HG03439 (cell line): Measurements from ENCODE around the gene TPPP2.
A peak's percentile ranks its signal among the peaks of the same experiment; 100 is the strongest.
"Not testable (repeated sequence)": the region's sequence is repeated elsewhere in the genome, so short reads cannot be mapped to it uniquely, and the experiment has no call there.

Experiments
- ATAC-seq: cut with Tn5 transposase; IDR thresholded peaks from one replicate; pipeline ENCODE4 v1.9.1; 2021; ENCODE audit warnings: mild to moderate bottlenecking, moderate library complexity; ENCODE audit not compliant: unreplicated experiment

Gene TPPP2

DNA sequence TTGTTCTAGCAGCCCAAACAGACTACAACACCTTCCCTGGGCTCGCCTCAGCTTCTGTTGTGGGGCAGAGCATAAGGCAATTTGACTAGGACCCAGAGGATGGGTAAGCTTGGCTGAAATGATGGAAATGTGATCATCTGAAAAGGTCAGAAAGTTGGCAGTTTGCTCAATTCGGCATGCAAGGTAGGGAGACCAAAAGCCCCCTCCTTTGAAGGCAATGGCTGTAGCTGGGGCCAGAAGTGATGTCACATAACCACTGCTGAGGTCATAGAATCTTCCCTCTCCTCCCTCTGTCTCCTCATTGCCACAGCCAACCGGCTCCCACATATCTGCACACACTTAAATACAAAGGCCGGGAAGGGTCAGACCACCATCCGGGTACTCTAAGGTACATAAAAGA lies at the start of gene TPPP2:
Gene TPPP2, plus strand, starts transcription at position 301 of the 400 bp plus-strand sequence. CDS start 365 bp downstream, outside the sequence.
- no peak for ATAC-seq

DNA sequence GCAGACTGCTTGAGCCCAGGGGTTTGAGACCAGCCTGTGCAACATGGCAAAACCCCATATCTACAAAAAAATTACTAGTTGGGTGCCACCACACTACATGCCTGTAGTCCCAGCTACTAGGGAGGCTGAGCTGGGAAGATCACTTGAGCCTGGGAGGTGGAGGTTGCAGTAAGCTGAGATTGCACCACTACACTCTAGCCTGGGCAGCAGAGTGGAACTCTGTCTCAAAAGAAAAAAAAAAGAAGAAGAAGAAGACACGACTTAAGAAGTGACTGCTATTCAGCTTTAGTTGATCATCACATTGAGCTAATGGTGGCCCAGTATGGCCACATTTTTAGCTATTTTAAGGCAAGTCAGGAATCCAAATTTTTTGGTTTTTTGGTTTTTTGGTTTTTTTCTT lies 49.1 kb upstream of the TPPP2 start:
- no peak for ATAC-seq

DNA sequence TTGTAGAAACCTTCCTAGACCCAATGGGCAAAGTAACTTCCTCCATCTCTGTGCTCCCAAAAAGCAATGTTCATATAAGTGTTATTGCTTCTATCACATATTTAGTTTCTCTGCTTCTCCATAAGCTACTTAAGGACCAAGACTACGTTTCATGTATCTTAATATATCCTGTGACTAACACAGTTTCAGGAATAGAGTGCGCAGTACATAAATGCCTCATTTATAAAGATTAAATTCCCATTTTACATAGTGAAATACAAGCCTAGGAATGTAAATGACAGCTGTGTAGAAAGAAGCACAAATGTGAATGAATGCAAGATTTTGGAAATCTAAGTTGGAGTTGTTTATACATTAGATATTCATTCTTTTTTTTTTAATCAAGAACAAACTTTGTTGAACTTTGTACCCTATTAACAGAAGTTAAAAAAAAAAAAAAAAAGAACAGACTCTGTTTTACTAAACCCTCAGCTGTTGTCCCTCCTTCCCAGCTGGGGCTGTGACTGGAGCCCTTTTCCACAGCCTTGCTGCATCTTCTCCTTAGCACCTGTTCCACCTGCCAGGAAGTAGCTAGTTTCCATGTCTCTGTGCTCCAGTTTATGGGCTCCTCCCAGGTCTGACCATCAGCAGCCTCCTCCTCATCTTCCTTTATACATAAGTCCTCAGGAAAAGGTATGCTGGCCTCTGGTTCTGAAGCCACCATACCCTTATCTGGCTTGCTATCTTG lies 47.2 kb upstream of the TPPP2 start:
- ATAC-seq, result no peak

DNA sequence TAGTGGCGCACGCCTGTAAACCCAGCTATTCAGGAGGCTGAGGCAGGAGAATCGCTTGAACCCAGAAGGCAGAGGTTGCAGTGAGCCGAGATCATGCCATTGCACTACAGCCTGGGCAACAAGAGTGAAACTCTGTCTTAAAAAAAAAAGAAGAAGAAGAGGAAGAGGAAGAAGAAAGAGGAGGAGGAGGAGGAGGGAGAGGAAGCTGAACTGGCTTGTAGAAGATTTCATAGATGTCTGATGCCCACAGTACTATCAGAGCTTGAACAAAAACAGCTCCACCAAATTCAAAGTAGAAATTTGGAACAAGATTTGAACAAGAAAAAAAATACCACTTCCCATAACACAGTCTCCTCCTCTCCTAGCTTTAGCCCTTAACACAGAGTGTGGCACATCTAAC lies 44.4 kb upstream of the TPPP2 start:
- not testable (repeated sequence) for ATAC-seq

DNA sequence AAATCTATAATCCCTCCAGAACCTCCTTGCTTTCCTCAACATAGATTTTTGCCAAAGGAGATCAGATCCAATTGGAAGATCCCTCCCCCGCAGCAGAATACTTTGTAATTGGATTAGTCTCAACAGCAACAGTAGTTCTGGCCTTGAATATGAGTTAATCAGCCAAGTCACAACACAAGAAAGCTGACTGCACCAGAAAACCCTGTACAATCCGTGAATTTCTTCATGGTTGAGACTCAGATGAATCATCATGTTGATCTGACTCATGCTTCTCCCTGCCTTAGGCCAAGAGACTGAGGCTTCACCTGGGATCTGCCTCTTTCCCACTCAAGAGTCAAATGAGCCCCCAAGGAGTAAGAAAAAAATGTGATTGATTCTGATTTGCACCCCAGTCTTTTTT lies 43.2 kb upstream of the TPPP2 start:
- ATAC-seq, result no peak

DNA sequence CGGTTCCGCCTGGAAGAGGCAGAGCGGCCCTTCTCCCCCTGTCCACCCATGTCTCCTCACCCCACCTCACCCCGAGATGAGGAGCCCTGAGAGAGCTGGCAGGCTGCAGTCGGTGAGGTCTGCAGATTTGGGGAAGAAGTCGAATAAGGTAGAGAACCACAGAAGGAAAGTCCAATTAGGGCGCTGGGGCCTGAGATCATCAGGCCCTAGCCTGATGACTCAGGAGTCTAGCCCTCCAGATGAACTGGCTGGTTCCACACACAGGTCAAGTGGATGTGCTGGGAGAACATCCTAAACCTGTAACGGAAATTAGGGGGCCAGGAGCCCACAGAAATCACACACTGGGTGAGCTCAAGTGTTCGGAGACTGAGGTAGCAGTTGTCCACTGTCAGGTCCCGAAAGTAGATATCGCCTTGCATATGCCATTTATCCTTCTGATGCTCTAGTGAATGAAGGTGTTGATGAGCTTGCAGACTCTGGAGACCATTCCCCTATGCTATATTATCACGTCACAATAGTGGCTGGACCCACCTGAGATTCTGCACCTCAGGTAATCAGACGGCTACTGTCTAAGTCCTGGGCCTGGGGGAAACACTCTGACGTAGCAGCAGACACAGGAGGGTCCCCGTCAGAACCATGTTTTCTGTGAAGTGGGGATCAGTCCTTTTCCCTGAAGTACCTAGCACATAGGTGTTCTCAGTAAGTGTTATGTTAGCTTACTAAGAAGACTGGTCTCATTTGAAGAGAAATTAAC lies 41.1 kb upstream of the TPPP2 start:
- ATAC-seq, result no peak

DNA sequence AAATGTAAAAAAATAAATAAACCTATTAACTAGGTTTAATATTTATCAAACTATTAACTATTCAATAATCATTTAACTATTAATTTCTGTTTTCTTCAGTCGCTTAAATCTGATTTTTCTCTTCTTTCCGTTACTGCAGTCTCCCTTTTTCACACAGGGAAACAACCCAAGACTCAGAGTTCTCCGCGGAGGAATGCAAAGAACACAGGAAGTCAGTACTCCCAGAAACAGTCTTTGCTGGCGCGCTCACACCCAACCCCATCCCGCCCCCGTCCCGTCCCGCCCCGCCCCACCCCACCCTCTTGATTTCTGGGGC lies 40.6 kb upstream of the TPPP2 start:
- no peak for ATAC-seq

DNA sequence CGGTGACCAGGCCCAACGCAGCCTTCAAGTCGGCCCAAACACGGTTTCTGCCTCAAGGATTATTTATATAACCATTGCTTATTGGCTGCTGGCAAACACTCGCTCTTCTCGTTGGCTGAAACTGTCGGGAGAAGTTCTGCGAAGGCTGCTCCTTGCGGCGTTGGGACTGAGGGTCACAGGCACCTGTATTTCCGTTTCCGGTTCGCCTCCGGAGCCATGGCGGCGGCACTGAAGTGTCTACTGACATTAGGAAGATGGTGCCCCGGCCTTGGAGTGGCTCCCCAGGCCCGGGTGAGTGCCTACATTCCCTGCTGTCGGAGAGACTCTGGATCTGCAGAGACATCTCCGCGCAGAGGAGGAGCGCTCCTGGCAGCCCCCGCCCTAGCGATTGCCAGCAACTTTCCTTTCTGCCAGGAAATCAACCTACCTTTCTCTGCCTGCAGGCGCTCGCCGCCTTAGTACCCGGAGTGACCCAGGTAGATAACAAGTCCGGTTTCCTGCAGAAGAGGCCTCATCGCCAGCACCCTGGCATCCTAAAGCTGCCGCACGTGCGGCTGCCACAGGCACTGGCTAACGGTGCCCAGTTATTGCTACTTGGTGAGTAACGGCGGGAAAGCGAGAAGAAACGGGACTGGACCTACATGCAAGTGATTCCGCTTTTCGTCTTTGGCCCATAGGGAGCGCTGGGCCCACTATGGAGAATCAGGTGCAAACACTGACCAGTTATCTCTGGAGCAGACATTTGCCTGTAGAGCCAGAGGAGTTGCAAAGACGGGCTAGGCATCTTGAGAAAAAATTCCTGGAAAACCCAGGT lies 40.0 kb upstream of the TPPP2 start, which contains the start of gene METTL17:
Gene METTL17, plus strand, starts transcription at position 194 of the 814 bp plus-strand sequence. Its CDS starts 23 bp downstream, at position 217.
- peak; percentile 95 for ATAC-seq

DNA sequence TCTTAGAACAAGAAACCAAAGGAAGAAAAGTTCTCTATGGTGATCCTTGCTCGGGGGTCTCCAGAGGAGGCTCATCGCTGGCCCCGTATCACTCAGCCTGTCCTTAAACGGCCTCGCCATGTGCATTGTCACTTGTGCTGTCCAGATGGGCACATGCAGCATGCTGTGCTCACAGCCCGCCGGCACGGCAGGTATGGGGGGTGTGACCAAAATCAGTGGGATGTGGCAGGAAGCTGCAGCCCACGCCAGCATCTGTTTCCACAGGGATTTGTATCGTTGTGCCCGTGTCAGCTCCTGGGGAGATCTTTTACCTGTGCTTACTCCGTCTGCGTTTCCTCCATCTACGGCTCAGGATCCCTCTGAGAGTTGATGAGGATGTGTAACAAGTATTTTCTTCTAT lies 33.5 kb upstream of the TPPP2 start:
- ATAC-seq, result no peak

DNA sequence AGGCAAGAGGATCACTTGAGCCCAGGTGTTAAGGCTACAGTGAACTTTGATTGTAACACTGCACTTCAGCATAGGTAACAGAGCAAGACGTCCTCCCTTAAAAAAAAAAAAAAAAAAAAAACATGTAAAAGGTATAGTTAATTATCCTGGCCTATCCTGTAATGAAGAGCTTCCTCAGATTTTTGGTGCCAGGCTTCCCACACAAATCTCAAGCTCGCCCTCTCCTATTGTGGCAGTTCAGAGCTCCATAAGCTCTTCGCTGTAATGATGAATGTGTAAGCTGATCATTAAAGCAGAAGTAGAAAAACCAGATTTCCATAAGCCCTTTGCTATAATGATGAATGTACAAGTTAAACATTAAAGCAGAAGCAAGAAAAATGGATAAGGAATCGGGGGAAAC lies 32.9 kb upstream of the TPPP2 start:
- no peak for ATAC-seq

DNA sequence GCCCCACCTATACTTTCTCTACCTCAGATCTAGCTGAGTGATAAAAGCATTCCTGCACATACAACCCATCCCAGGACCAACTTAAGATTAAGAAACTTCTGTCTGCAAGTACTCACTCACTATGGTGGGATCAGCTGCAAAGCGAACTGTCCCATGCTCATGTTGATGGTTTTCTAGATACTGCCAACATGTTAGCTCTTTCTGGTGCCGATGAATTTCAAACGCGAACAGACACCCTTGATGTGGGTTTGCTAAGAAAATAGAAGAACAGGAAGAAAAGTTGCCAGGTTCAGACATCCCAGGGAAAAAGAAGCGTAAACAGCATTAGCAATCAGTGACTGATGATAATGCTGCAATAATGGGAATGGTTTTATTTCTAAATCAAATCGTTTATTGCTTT lies 32.5 kb upstream of the TPPP2 start:
- no peak for ATAC-seq

DNA sequence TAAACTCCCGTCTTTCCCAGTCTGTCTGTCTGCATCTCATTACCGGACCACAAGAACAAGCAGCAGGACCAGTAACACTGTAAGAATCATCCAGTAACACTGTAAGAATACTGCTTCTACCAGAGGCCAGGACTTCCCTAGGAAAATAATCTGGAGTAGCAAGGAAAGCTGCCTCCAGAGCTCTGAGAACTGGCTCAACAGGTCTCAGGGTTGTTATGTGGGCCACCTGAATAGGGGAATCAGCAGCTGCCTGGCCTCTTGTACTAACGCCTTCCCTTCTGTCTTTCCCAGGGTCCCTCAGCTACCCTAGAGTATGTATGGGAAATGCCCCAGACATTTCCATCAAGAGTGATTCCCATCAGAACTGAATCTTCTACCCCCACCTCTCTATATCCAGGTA lies 31.9 kb upstream of the TPPP2 start:
- ATAC-seq, result no peak

DNA sequence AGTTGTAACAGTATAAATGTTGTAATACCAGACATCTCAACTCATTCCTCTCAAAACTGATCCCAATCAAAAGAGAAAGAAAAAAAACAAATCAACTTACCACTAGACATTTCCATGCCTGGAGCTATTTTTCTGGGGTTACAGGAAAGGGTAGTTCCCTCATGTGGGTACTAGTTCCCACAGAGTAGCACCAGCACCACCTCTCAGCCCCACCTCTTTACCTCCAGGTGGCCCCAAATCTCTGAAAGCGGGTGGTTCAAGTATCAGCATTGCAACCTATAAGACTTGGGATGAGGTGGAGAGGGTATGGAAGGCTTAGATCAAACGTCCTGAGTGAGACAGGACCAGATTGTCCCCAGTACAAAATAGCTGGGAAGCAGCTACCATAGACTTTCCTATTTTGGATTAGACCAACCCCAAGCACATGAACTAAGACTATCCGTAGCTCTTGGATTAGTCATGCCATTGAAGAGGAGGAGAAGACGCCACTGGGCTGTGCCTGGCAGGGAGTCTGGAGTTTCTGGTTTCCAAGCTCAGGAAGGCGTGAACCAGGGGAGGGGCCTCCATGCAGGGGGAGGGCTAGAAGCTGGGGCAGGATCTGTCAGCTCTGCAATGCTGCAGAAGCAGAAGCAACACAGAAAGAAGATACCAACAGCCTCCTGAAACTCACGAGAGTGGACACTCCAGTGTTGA lies 31.2 kb upstream of the TPPP2 start, which contains the start of gene SLC39A2:
Gene SLC39A2, plus strand, starts transcription at position 620 of the 693 bp plus-strand sequence. CDS start 154 bp downstream, outside the sequence.
- ATAC-seq, result no peak

DNA sequence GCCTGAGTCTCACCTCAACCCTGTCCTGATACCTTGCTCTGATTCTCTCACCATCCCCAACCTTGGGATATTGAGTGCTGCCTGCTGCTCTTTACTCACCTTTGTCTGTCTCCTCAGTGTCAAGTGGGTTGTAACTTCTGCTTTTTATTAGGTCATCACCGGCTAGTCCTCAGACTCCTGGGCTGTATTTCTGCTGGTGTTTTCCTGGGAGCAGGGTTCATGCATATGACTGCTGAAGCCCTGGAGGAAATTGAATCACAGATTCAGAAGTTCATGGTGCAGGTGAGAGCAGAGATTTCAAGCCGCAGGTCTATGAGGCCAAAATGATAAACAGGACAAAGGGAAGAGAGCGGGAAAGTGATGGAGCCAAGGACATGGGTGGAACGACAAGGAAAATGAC lies 30.4 kb upstream of the TPPP2 start:
- ATAC-seq, result no peak

DNA sequence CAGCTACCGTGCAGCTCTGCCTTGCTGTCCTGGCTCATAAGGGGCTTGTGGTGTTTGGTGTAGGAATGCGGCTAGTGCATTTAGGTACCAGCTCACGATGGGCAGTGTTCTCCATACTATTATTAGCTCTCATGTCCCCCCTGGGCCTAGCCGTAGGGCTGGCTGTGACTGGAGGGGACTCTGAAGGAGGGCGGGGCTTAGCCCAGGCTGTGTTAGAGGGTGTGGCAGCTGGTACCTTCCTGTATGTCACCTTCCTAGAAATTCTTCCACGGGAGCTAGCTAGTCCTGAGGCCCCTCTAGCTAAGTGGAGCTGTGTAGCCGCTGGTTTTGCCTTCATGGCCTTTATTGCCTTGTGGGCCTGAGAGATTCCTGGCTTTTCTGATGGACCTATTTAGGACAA lies 28.8 kb upstream of the TPPP2 start:
- ATAC-seq, result no peak

DNA sequence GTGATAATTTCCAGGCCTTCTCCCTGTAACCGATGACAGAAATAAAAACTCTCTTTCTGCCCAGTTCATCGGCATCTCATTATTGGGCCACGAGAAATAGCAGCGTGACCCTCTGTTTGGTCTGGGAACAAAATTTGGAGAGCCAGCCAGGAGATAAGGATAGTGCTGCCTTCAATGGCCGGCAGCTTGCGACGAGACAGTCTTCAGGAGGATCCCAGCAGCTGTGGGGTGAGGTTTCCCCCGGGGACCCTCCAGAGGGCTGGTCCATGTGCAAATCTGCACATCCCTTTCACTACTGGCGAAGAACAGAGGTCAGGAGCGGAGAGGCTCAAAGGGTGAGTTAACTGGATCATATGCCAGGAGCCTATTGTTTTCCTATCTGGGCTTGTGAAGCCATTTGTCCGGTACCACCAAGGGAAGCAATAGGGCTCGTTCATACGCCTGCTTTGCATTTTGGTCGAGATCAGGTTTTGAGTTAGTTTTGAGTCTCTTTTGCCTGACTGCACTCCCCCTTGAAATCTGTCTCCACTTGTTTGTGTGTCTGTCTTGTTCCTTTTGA lies 26.1 kb upstream of the TPPP2 start:
- ATAC-seq, result no peak

DNA sequence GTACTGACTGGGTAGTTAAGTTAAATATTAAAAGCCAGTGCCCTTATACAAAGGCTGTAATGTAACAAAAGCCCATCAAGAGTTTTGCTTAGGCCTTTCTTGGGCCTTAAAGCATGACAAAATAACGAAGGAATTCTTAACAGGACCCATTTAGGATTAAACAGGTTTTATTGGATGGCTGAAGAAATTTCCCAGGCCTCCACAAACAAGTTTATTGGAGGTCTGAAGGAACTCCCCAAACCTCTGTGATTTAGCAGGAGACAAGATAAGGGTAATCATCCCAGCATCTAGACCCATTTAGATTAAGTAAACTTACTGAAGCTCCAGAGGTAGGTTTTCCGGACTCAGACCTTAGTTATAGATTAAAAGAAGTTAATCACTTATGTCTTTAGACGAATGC lies 20.3 kb upstream of the TPPP2 start:
- not testable (repeated sequence) for ATAC-seq

DNA sequence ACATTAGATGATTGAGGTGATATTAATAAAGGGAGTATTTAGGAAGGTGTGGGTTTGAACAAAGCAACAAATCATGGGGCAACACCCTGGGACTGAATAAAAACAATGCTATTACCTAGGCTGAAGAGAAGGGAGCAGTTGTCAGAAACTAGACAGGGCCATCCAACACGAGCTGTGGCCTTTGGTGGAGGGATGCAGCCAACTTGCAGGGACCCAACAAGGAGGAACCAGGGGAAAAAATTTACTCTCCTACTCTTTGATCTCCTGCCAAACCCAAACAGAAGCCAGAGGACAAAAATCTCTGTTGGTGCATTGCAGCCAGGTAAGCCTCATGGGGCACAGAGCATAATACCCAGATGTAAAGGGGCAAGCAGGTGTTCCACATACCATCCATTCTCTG lies 18.9 kb upstream of the TPPP2 start:
- ATAC-seq, result no peak

DNA sequence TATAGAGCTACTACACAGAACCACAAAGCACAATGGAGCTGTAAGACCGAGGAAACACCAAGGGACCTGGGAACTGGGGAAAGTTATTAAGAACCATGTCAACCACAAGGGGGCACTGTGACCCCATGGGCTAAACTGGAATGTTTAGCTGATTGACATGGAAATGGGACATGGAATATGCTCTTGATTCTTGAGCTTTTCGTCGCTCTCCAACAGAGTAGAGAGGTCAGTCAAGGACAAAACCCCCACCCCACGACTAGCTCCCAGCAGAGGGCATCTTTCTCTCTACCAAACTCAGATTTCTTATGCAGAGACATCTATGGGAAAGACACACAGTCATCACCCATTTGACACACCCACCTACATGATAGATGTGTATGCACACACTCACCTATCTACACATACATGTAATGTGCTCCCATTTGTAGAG lies 15.2 kb upstream of the TPPP2 start:
- no peak for ATAC-seq

DNA sequence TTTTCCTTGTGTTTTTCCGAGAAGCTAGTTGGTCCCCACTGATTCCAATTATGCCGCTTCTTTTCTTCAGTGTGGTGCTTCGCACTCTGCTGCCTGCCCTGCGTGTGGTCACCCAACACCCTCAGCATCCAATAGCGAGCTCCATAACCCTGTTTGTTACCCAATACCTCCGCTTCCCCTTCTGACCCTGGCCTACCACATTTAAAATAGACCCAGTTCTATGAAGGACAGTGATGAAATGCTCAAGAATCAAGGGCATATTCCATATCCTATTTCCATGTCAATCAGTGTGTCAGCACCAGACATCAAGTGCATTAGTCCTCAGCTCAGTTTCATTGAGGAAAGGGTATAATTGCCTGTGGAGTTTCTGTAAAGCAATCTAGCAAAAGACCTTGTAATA lies 14.7 kb upstream of the TPPP2 start:
- no peak for ATAC-seq
